Ascending aorta (tissue), 2 donors: ENCODE data around the gene RTL3. TPM values are rescaled to one million over a fixed set of nuclear protein-coding genes. Genes with fewer than 3 reads are reported as not detected.

Experiments used
- DNase-seq, 2 donors: peaks; one replicate each; pipeline ENCODE4 v3.0.0-alpha.2; 2019; ENCODE audit warnings: low spot score in 2 of 2
- H3K27ac ChIP-seq, 2 donors: fragments of 200-600 bp; sonication (generic); one replicate each; pipeline ENCODE4 v1.5.1; 2016 to 2017; ENCODE audit warnings: mild to moderate bottlenecking in 1 of 2
- H3K27me3 ChIP-seq: fragments of 200-600 bp; sonication (generic); one replicate; pipeline ENCODE4 v1.5.1; 2017
- H3K36me3 ChIP-seq, 2 donors: fragments of 200-600 bp; sonication (generic); one replicate each; pipeline ENCODE4 v1.5.1; 2016
- H3K4me1 ChIP-seq, 2 donors: fragments of 200-600 bp; sonication (generic); one replicate each; pipeline ENCODE4 v1.5.1; 2016 to 2017; ENCODE audit warnings: mild to moderate bottlenecking in 1 of 2
- H3K4me3 ChIP-seq, 2 donors: fragments of 200-600 bp; sonication (generic); one replicate each; pipeline ENCODE4 v1.5.1; 2016 to 2017; ENCODE audit warnings: mild to moderate bottlenecking in 1 of 2
- H3K9me3 ChIP-seq, 2 donors: fragments of 200-600 bp; sonication (generic); one replicate each; pipeline ENCODE4 v1.5.1; 2016
- intact Hi-C: fragments of 100-400 bp; cut with DNase I; formaldehyde crosslinking; loops from one replicate; pipeline ENCODE4 v1.15.1; 2023
- total RNA-seq: library from RNA; depleted of rRNA; stranded (reverse); fragments of >200 nt; gene quantifications from one replicate; pipeline ENCODE4 v1.1.0, GENCODE V29; 2016
- TF ChIP-seq, protein P1 (sequence below), 3 experiments: fragments of 200-600 bp in 2 of 3; fragments of 450-650 bp in 1 of 3; sonication (generic) in 2 of 3; IDR thresholded peaks; one replicate each; pipeline ENCODE4 v1.5.1; 2016 to 2019; ENCODE audit warnings: antibody characterized with exemption in 3 of 3, mild to moderate bottlenecking in 1 of 3, moderate library complexity in 1 of 3

Gene RTL3, protein sequence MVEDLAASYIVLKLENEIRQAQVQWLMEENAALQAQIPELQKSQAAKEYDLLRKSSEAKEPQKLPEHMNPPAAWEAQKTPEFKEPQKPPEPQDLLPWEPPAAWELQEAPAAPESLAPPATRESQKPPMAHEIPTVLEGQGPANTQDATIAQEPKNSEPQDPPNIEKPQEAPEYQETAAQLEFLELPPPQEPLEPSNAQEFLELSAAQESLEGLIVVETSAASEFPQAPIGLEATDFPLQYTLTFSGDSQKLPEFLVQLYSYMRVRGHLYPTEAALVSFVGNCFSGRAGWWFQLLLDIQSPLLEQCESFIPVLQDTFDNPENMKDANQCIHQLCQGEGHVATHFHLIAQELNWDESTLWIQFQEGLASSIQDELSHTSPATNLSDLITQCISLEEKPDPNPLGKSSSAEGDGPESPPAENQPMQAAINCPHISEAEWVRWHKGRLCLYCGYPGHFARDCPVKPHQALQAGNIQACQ
- total RNA-seq = not detected

DNA sequence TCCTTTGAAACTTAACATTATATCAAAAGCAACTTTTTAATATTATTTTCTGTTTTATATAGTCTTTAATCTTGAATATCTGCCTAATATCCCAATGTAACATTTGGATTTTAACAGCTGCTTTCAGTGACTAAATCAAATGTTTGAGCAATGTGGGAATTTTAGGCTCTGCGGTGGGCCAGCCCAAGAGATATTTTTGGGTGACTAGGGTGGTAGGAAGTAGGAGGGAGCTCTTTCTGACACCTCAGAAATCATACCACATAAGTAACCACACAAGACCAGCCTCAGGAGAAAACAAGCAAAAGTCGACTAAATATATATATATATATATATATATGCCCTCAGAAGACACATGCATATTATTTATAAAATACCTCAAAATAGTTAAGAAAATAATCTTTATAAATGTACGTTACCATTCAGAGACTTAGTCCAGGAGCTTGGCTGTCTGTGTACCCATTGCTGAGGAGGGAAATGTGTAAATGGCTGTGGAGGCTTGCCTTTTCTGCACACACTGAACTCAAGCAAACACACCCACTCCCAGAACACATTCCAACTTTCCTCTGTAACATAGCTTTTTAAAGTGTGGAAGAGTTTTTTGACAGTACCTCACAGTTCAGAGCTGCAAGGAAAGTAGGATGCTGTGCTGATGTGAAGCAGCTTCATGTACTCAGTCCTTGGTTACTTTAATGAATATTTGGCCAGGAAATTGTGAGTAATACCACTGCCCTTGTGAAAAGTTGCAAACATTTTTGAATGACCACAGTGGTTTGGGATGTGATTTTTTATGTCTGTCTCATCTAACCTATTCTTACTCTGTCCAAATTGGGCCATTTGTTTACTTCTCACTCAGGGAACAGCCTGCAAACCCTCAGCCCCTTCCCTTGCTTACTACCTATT is at the start of gene RTL3:
TSS of gene RTL3 (minus strand) at position 484 of the 900 bp plus-strand sequence. CDS start 908 bp downstream, outside the sequence.
- no peaks in the 10 kb centered on the region for H3K36me3 ChIP-seq
- no peaks in the 10 kb centered on the region for H3K9me3 ChIP-seq
- H3K4me1 ChIP-seq = peaks cover 0 to 4% of the 10 kb centered on the region in 2 donors
- no peak for DNase-seq
- H3K27ac ChIP-seq = peak within 1 kb of the TSS; percentile 46 to 62
- TF ChIP-seq, protein P1, sequence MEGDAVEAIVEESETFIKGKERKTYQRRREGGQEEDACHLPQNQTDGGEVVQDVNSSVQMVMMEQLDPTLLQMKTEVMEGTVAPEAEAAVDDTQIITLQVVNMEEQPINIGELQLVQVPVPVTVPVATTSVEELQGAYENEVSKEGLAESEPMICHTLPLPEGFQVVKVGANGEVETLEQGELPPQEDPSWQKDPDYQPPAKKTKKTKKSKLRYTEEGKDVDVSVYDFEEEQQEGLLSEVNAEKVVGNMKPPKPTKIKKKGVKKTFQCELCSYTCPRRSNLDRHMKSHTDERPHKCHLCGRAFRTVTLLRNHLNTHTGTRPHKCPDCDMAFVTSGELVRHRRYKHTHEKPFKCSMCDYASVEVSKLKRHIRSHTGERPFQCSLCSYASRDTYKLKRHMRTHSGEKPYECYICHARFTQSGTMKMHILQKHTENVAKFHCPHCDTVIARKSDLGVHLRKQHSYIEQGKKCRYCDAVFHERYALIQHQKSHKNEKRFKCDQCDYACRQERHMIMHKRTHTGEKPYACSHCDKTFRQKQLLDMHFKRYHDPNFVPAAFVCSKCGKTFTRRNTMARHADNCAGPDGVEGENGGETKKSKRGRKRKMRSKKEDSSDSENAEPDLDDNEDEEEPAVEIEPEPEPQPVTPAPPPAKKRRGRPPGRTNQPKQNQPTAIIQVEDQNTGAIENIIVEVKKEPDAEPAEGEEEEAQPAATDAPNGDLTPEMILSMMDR (IDR thresholded peaks at IDR 0.05) = no peak
- H3K4me3 ChIP-seq = no peak within 1 kb of the TSS
- intact Hi-C loops = no loop called here
- no peaks in the 10 kb centered on the region for H3K27me3 ChIP-seq

DNA sequence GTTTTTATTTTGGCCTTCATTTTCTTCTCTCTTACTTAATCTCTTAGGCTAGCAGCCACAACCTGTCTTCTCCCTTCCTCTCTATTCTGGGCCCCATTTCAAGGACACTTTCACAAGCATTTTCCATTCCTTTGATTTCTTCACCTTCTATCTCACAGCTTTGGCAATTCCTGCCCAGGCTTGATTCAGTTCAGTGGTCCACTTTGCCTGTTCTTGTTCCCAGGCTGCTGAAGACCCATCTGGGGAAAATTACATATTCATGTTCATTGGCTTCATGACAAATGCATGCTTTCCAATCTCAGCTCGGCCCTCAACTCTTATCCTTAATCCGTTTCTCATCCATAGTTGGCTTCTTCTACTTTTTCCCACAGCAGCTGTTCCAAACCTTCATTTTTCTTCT is 49.7 kb upstream of the RTL3 start:
- no peak overlapping the region for H3K27ac ChIP-seq
- intact Hi-C loops = no loop called here
- no peaks in the 10 kb centered on the region for H3K4me1 ChIP-seq
- H3K36me3 ChIP-seq = no peaks in the 10 kb centered on the region
- H3K4me3 ChIP-seq = no peak overlapping the region
- no peaks in the 10 kb centered on the region for H3K9me3 ChIP-seq
- no peak for DNase-seq
- H3K27me3 ChIP-seq = no peaks in the 10 kb centered on the region
- TF ChIP-seq, protein P1 (IDR thresholded peaks at IDR 0.05) = no peak

DNA sequence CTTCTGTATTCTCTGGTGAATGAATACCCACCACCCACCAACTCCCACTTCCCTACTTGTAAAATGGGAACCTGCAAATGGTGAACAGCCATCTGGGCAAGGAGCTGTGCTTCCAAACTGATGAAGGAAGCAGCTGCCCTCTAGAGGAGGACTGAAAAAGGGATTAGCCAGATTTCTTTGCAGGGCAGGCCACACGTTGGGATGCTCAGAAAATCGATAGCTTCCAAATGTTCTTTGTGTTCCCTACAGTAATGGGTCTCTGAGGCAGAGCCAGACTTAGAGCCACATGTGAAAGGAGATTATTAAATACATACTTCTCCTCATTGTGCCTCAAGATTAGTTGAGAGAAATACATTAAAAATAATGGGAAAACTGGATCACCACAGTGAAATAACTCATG is 49.1 kb upstream of the RTL3 start:
- no peak for DNase-seq
- Histone ChIP-seq H3K27ac (no peak overlapping the region), H3K27me3 (no peaks in the 10 kb centered on the region), H3K9me3 (no peaks in the 10 kb centered on the region), H3K36me3 (no peaks in the 10 kb centered on the region), H3K4me1 (no peaks in the 10 kb centered on the region), H3K4me3 (no peak overlapping the region)
- TF ChIP-seq, protein P1 (IDR thresholded peaks at IDR 0.05) = peak in 1 of 3 experiments; percentile 26
- intact Hi-C loops = no loop called here

DNA sequence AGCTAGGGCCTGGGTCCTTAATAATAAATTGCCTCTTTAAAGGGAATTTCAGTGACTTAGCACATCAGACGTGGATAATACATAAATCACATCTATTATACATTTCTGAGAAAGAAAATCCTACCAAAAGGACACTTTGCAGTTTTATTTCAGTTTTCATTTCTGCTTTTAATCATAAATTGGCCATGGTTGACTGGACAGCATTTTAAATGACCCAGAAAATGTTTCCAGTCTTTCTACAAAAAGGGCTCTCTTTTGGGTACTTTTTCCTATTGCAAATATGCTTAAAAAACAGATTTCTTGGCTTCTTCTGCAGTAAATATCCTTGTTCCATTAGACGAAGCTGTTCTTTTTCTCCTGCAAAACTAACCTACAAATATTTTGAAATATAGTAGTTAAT is 46.9 kb upstream of the RTL3 start:
- H3K27ac ChIP-seq = no peak overlapping the region
- H3K4me3 ChIP-seq = no peak overlapping the region
- no peak for DNase-seq
- no peaks in the 10 kb centered on the region for H3K4me1 ChIP-seq
- TF ChIP-seq, protein P1 (IDR thresholded peaks at IDR 0.05) = no peak
- no peaks in the 10 kb centered on the region for H3K9me3 ChIP-seq
- H3K36me3 ChIP-seq = no peaks in the 10 kb centered on the region
- intact Hi-C loops = no loop called here
- H3K27me3 ChIP-seq = no peaks in the 10 kb centered on the region

DNA sequence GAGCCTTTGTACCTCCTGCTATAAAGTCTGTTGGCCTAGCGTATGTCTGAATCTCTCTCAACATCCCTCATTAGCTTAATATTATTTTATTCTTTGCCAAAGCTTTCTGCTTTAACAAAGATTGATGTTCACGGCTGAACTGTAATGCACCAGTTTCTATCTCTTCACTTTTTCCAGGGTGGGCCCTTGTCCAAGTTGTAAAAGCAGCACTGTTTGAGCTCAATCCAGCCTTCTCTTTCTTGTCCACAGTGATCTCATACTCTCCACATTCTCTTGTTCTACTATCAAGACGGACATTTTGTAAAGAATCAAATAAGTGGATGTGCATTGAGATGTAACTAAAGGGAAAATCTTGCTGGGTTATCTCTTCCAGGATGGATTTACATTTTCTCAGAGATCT is 34.4 kb upstream of the RTL3 start:
- intact Hi-C loops = no loop called here

More for the DNA sequence above, 34.4 kb upstream of the RTL3 start:
- Histone ChIP-seq H3K4me1 (no peaks in the 10 kb centered on the region), H3K4me3 (no peak overlapping the region), H3K27ac (no peak overlapping the region), H3K36me3 (no peaks in the 10 kb centered on the region), H3K27me3 (no peaks in the 10 kb centered on the region), H3K9me3 (no peaks in the 10 kb centered on the region)
- TF ChIP-seq, protein P1 (IDR thresholded peaks at IDR 0.05) = no peak
- no peak for DNase-seq
